Right lobe of liver (tissue), 6 donors: ENCODE measurements around the gene SEH1L. TPM values are rescaled to one million over a fixed set of nuclear protein-coding genes. Genes with fewer than 3 reads are reported as not detected.

Experiments
- ATAC-seq, 4 donors: fragments of 200-7000 bp; cut with Tn5 transposase; one replicate each; pipeline ENCODE4 v1.9.1; 2020; ENCODE audit warnings: mild to moderate bottlenecking in 4 of 4, moderate library complexity in 4 of 4
- DNase-seq, 3 donors: peaks; one replicate each; pipeline ENCODE4 v3.0.0-alpha.2; 2020
- H3K27ac ChIP-seq, 3 donors: fragments of 200-600 bp; one replicate each; pipeline ENCODE4 v1.8.0; 2022
- H3K27me3 ChIP-seq, 2 donors: fragments of 200-600 bp; one replicate each; pipeline ENCODE4 v1.8.0; 2022
- H3K36me3 ChIP-seq, 4 donors: fragments of 200-600 bp; sonication (generic) in 1 of 4; one replicate each; pipeline versions ENCODE4 v1.5.1 to v1.8.0; 2017 to 2022; ENCODE audit warnings: control low read depth in 1 of 4
- H3K4me1 ChIP-seq, 4 donors: fragments of 200-600 bp; sonication (generic) in 1 of 4; one replicate each; pipeline versions ENCODE4 v1.5.1 to v1.8.0; 2017 to 2022; ENCODE audit warnings: control low read depth in 1 of 4
- H3K4me3 ChIP-seq, 3 donors: fragments of 200-600 bp; one replicate each; pipeline ENCODE4 v1.8.0; 2022
- H3K9me3 ChIP-seq, 4 donors: fragments of 200-600 bp; sonication (generic) in 1 of 4; one replicate each; pipeline versions ENCODE4 v1.5.1 to v1.8.0; 2017 to 2022; ENCODE audit warnings: control low read depth in 1 of 4
- CTCF ChIP-seq, 4 donors: fragments of 200-600 bp in 3 of 4; fragments of 450-650 bp in 1 of 4; IDR thresholded peaks; one replicate each; pipeline versions ENCODE4 v1.5.1 to v1.8.0; 2016 to 2022; ENCODE audit warnings: antibody characterized with exemption in 4 of 4, mild to moderate bottlenecking in 2 of 4
- POLR2A ChIP-seq: fragments of 450-650 bp; IDR thresholded peaks from one replicate; pipeline ENCODE4 v1.6.1; 2017; ENCODE audit warnings: antibody characterized with exemption, mild to moderate bottlenecking
- WGBS: methylation state at CpG from one replicate; pipeline ENCODE4 v1.1.6; 2018; ENCODE audit warnings: low coverage, low lambda C conversion rate; ENCODE audit not compliant: insufficient coverage; ENCODE audit errors: missing lambda C conversion rate; 5-methylcytosine and 5-hydroxymethylcytosine counted together
- intact Hi-C, 2 donors: fragments of 100-400 bp; cut with DNase I; formaldehyde crosslinking; loops; one replicate each; pipeline versions ENCODE4 v1.11.2 to v1.14.1; 2022
- total RNA-seq, 6 experiments: library from RNA; depleted of rRNA in 2 of 6; stranded (reverse); fragments of >200 nt in 2 of 6; fragmentation: NEBNext Ultra II Directional in 3 of 6; extraction: Animal tissue kit (Norgen Biotek cat#: 25700) in 3 of 6; gene quantifications; one replicate each; pipeline versions ENCODE4 v1.1.0 to v1.2.4, GENCODE V29; 2016 to 2023
- donor health status: DM: no; HTN: yes; CAD: no.
- donor health status: DM: no; HTN: no; CAD: no.
- donor health status: DM: no; HTN: no; CAD: no.
- donor health status: DM: no; HTN: yes; CAD: no.
- donor health status: DM: no; HTN: yes; CAD: no.

The SEH1L gene
- total RNA-seq, 6 experiments from 2014 or later, result 14.6 to 30.3 (median 20.9) TPM

GRCh38 chr18:13035249-13035914 is 87.6 kb downstream of the SEH1L start:
- no peaks in the 10 kb centered on the region for H3K4me1 ChIP-seq
- WGBS, result 89% methylated on average over 6 of the region's 7 CpGs
- peaks cover 0 to 3% (median 0%) of the 10 kb centered on the region in 4 donors for H3K36me3 ChIP-seq
- TF ChIP-seq CTCF (IDR thresholded peaks at IDR 0.05) (no peak), POLR2A (no peak)
- ATAC-seq (no peak), DNase-seq (no peak)
- H3K27me3 ChIP-seq, result no peaks in the 10 kb centered on the region
- H3K4me3 ChIP-seq, result no peak overlapping the region
- intact Hi-C loops, result no loop called here
- H3K9me3 ChIP-seq, result no peaks in the 10 kb centered on the region
- H3K27ac ChIP-seq, result no peak overlapping the region

GRCh38 chr18:13036622-13037320 is 89.0 kb downstream of the SEH1L start:
- H3K36me3 ChIP-seq, result no peaks in the 10 kb centered on the region
- DNase-seq (no peak), ATAC-seq (no peak)
- no peak for TF ChIP-seq POLR2A
- no peak for TF ChIP-seq CTCF (IDR thresholded peaks at IDR 0.05)
- intact Hi-C loops, result no loop called here
- no peaks in the 10 kb centered on the region for H3K4me1 ChIP-seq
- H3K9me3 ChIP-seq, result no peaks in the 10 kb centered on the region
- no peak overlapping the region for H3K4me3 ChIP-seq
- H3K27ac ChIP-seq, result no peak overlapping the region
- no peaks in the 10 kb centered on the region for H3K27me3 ChIP-seq
- 88% methylated on average over 3 of the region's 7 CpGs for WGBS

Other genes starting within 250 kb of the SEH1L start
- gene CEP76, start 245.3 kb upstream of the SEH1L start, total RNA-seq, result 1 to 10 TPM; 2.1 to 5.6 (median 3.7) TPM
- 10 to 100 TPM; 27.2 to 37.4 (median 30.7) TPM for gene PSMG2, start 245.0 kb upstream of the SEH1L start, total RNA-seq
- 10 to 100 TPM in 5 of 6 experiments, 1 to 10 TPM in 1; 7.5 to 41.1 (median 14.7) TPM for gene PTPN2, start 63.8 kb upstream of the SEH1L start, total RNA-seq
- gene CEP192, start 43.4 kb downstream of the SEH1L start, total RNA-seq, result 1 to 10 TPM; 7.5 to 9.1 (median 8.3) TPM